Mesenchymal stem cell (in vitro differentiated cells and primary cell): ENCODE data around the gene RAPGEF1.

Experiments used
- DNase-seq: peaks from one replicate; pipeline ENCODE4 v3.0.0-alpha.2; 2013
- H2AFZ ChIP-seq: one replicate; pipeline ENCODE4 v1.6.1; 2013; ENCODE audit warnings: low read depth, mild to moderate bottlenecking, control low read depth, inconsistent platforms, low read length, moderate library complexity
- H2AK5ac ChIP-seq: 2 replicates; pipeline ENCODE4 v1.6.1; 2013; ENCODE audit warnings: low read length, moderate library complexity, mild to moderate bottlenecking, inconsistent platforms; ENCODE audit not compliant: severe bottlenecking
- H2BK120ac ChIP-seq: one replicate; pipeline ENCODE4 v1.6.1; 2013; ENCODE audit warnings: low read depth, mild to moderate bottlenecking, inconsistent platforms, low read length, moderate library complexity
- H2BK12ac ChIP-seq, 2 experiments: one replicate each; pipeline ENCODE4 v1.6.1; 2013; ENCODE audit warnings: inconsistent platforms in 2 of 2, low read length in 2 of 2, mild to moderate bottlenecking in 2 of 2, moderate library complexity in 2 of 2, control low read depth in 1 of 2
- H2BK15ac ChIP-seq: one replicate; pipeline ENCODE4 v1.6.1; 2013; ENCODE audit warnings: mild to moderate bottlenecking, low read depth, inconsistent platforms; ENCODE audit not compliant: poor library complexity, severe bottlenecking
- H2BK5ac ChIP-seq: 2 replicates; pipeline ENCODE4 v1.6.1; 2013; ENCODE audit warnings: low read depth, mild to moderate bottlenecking, low read length, control low read depth, inconsistent platforms; ENCODE audit not compliant: poor library complexity, severe bottlenecking
- H3K14ac ChIP-seq, 2 experiments: one replicate each; pipeline ENCODE4 v1.6.1; 2013; ENCODE audit warnings: inconsistent platforms in 2 of 2, low read length in 2 of 2, control low read depth in 1 of 2, mild to moderate bottlenecking in 1 of 2, moderate library complexity in 1 of 2
- H3K18ac ChIP-seq, 2 experiments: one replicate each; pipeline ENCODE4 v1.6.1; 2013; ENCODE audit warnings: inconsistent platforms in 2 of 2, low read length in 2 of 2, control low read depth in 1 of 2, low read depth in 1 of 2, mild to moderate bottlenecking in 1 of 2
- H3K23ac ChIP-seq, 2 experiments: one replicate each; pipeline ENCODE4 v1.6.1; 2013; ENCODE audit warnings: inconsistent platforms in 2 of 2, low read length in 2 of 2, mild to moderate bottlenecking in 2 of 2, moderate library complexity in 2 of 2, control low read depth in 1 of 2
- H3K27ac ChIP-seq: 2 replicates; pipeline ENCODE4 v1.5.1; 2013; ENCODE audit warnings: mild to moderate bottlenecking, moderate library complexity, low read length, control low read depth, inconsistent platforms; ENCODE audit not compliant: poor library complexity, severe bottlenecking
- H3K27me3 ChIP-seq, 2 experiments: 2 replicates each; pipeline versions ENCODE4 v1.6.1 to v1.7.0; 2013; ENCODE audit warnings: low read length in 2 of 2, mild to moderate bottlenecking in 2 of 2, moderate library complexity in 2 of 2, control low read depth in 1 of 2, inconsistent platforms in 1 of 2; ENCODE audit not compliant: control insufficient read depth in 1 of 2, insufficient read depth in 1 of 2
- H3K36me3 ChIP-seq, 2 experiments: 2 replicates each; pipeline versions ENCODE4 v1.6.1 to v1.7.0; 2013; ENCODE audit warnings: low read length in 2 of 2, control low read depth in 1 of 2, inconsistent platforms in 1 of 2, low read depth in 1 of 2, mild to moderate bottlenecking in 1 of 2; ENCODE audit not compliant: insufficient read depth in 2 of 2, control insufficient read depth in 1 of 2
- H3K4ac ChIP-seq, 2 experiments: one replicate each; pipeline ENCODE4 v1.6.1; 2013; ENCODE audit warnings: inconsistent platforms in 2 of 2, low read length in 2 of 2, mild to moderate bottlenecking in 2 of 2, moderate library complexity in 2 of 2, control low read depth in 1 of 2, low read depth in 1 of 2
- H3K4me1 ChIP-seq: 2 replicates; pipeline ENCODE4 v1.6.1; 2013; ENCODE audit warnings: low read depth, low read length, control low read depth; ENCODE audit not compliant: control insufficient read depth, insufficient read depth
- H3K4me2 ChIP-seq: 2 replicates; pipeline ENCODE4 v1.6.1; 2013; ENCODE audit warnings: low read length, mild to moderate bottlenecking, inconsistent platforms; ENCODE audit not compliant: poor library complexity, severe bottlenecking
- H3K4me3 ChIP-seq, 2 experiments: 2 replicates each; pipeline versions ENCODE4 v1.5.1 to v1.7.0; 2013; ENCODE audit warnings: low read length in 2 of 2, mild to moderate bottlenecking in 2 of 2, control low read depth in 1 of 2, low read depth in 1 of 2; ENCODE audit not compliant: insufficient read depth in 1 of 2
- H3K79me1 ChIP-seq: replicated peaks from 2 replicates; pipeline ENCODE4 v1.6.1; 2013; ENCODE audit warnings: mild to moderate bottlenecking, control low read depth, low read length, inconsistent platforms; ENCODE audit not compliant: poor library complexity, severe bottlenecking
- H3K9ac ChIP-seq: 2 replicates; pipeline ENCODE4 v1.7.0; 2013; ENCODE audit warnings: mild to moderate bottlenecking, low read length, moderate library complexity
- H3K9me3 ChIP-seq: 2 replicates; pipeline ENCODE4 v1.7.0; 2013; ENCODE audit warnings: mild to moderate bottlenecking, low read length; ENCODE audit not compliant: control insufficient read depth
- H4K8ac ChIP-seq: one replicate; pipeline ENCODE4 v1.6.1; 2013; ENCODE audit warnings: inconsistent platforms, mild to moderate bottlenecking, low read length, moderate library complexity
- H4K91ac ChIP-seq: one replicate; pipeline ENCODE4 v1.6.1; 2013; ENCODE audit warnings: mild to moderate bottlenecking, low read length, inconsistent platforms
- WGBS: methylation state at CpG from one replicate; pipeline ENCODE4 v1.1.7; 2013; ENCODE audit warnings: mixed read lengths; 5-methylcytosine and 5-hydroxymethylcytosine counted together

The RAPGEF1 gene

GRCh38 chr9:131545003-131545785 lies 194.7 kb downstream of the RAPGEF1 start, which contains the start of gene PRRT1B:
PRRT1B (plus strand) TSS chr9:131545523; CDS start chr9:131545616, 93 bp downstream.
- Histone ChIP-seq H3K4me1 (peaks cover 18% of the 10 kb centered on the region), H4K8ac (no peak within 1 kb of the TSS), H2BK15ac (no peak within 1 kb of the TSS), H3K18ac (no peak within 1 kb of the TSS), H3K79me1 (no peaks in the 10 kb centered on the region), H4K91ac (peak within 1 kb of the TSS; percentile 2), H3K4ac (no peak within 1 kb of the TSS), H3K9ac (no peak within 1 kb of the TSS), H2AFZ (peak within 1 kb of the TSS; percentile 19), H2BK120ac (no peak within 1 kb of the TSS), H3K36me3 (no peaks in the 10 kb centered on the region), H2BK5ac (no peak within 1 kb of the TSS), H3K14ac (no peak within 1 kb of the TSS), H3K27ac (no peak within 1 kb of the TSS), H3K9me3 (peaks cover 28% of the 10 kb centered on the region), H3K4me2 (peak within 1 kb of the TSS; percentile 71), H2BK12ac (no peak within 1 kb of the TSS), H3K27me3 (peaks cover 24 to 56% of the 10 kb centered on the region in 2 experiments), H3K4me3 (peak within 1 kb of the TSS; percentile 20 to 44), H2AK5ac (no peak within 1 kb of the TSS), H3K23ac (peak within 1 kb of the TSS in 1 of 2 experiments; percentile 14)
- WGBS = 62% methylated on average over 50 of the region's 50 CpGs
- no peak for DNase-seq

GRCh38 chr9:131543141-131543540 lies 196.7 kb downstream of the RAPGEF1 start:
- no peak overlapping the region for H3K18ac ChIP-seq
- no peaks in the 10 kb centered on the region for H3K79me1 ChIP-seq
- no peak overlapping the region for H3K23ac ChIP-seq
- no peak overlapping the region for H3K4me2 ChIP-seq
- peaks cover 18% of the 10 kb centered on the region for H3K4me1 ChIP-seq
- H2AK5ac ChIP-seq = no peak overlapping the region
- H2BK5ac ChIP-seq = no peak overlapping the region
- no peak overlapping the region for H4K8ac ChIP-seq
- no peaks in the 10 kb centered on the region for H3K36me3 ChIP-seq
- no peak overlapping the region for H2BK120ac ChIP-seq
- no peak overlapping the region for H2BK12ac ChIP-seq
- no peak overlapping the region for H2AFZ ChIP-seq
- WGBS = 94% methylated on average over 6 of the region's 6 CpGs
- H3K14ac ChIP-seq = no peak overlapping the region
- H3K9me3 ChIP-seq = peaks cover 28% of the 10 kb centered on the region
- no peak overlapping the region for H3K4ac ChIP-seq
- H3K4me3 ChIP-seq = no peak overlapping the region
- no peak overlapping the region for H3K27ac ChIP-seq
- H4K91ac ChIP-seq = no peak overlapping the region
- no peak overlapping the region for H2BK15ac ChIP-seq
- no peak overlapping the region for H3K9ac ChIP-seq
- DNase-seq = no peak
- peaks cover 18 to 36% of the 10 kb centered on the region in 2 experiments for H3K27me3 ChIP-seq

- no peak for DNase-seq
- H2BK15ac ChIP-seq = no peak overlapping the region
- H2BK12ac ChIP-seq = no peak overlapping the region
- H3K4me2 ChIP-seq = no peak overlapping the region
- peaks cover 21% of the 10 kb centered on the region for H3K9me3 ChIP-seq
- peaks cover 5 to 10% of the 10 kb centered on the region in 2 experiments for H3K27me3 ChIP-seq
- no peak overlapping the region for H2AFZ ChIP-seq
- no peak overlapping the region for H2BK5ac ChIP-seq
- H3K27ac ChIP-seq = no peak overlapping the region
- no peaks in the 10 kb centered on the region for H3K36me3 ChIP-seq
- H3K18ac ChIP-seq = no peak overlapping the region
- no peak overlapping the region for H3K23ac ChIP-seq
- no peak overlapping the region for H4K8ac ChIP-seq
- 89% methylated on average over 6 of the region's 7 CpGs for WGBS
- H3K4me3 ChIP-seq = no peak overlapping the region
- no peaks in the 10 kb centered on the region for H3K79me1 ChIP-seq
- H3K4ac ChIP-seq = no peak overlapping the region
- no peak overlapping the region for H2AK5ac ChIP-seq
- no peak overlapping the region for H2BK120ac ChIP-seq
- no peak overlapping the region for H4K91ac ChIP-seq
- peaks cover 1% of the 10 kb centered on the region for H3K4me1 ChIP-seq
- no peak overlapping the region for H3K14ac ChIP-seq
- H3K9ac ChIP-seq = no peak overlapping the region
Observed at GRCh38 chr9:131539223-131539923, 200.5 kb downstream of the RAPGEF1 start.

- Histone ChIP-seq H2AFZ (no peak overlapping the region), H2BK15ac (no peak overlapping the region), H3K18ac (no peak overlapping the region), H3K9ac (no peak overlapping the region), H3K4me2 (no peak overlapping the region), H4K8ac (no peak overlapping the region), H3K23ac (no peak overlapping the region), H3K4me1 (peaks cover 2% of the 10 kb centered on the region), H3K9me3 (peaks cover 9% of the 10 kb centered on the region), H2AK5ac (no peak overlapping the region), H3K27ac (no peak overlapping the region), H4K91ac (no peak overlapping the region), H3K36me3 (no peaks in the 10 kb centered on the region), H3K79me1 (no peaks in the 10 kb centered on the region), H3K4me3 (no peak overlapping the region), H2BK5ac (no peak overlapping the region), H2BK12ac (no peak overlapping the region), H3K27me3 (peaks cover 5 to 6% of the 10 kb centered on the region in 2 experiments), H2BK120ac (no peak overlapping the region), H3K4ac (no peak overlapping the region), H3K14ac (no peak overlapping the region)
- DNase-seq = no peak
- WGBS = 97% methylated on average over 14 of the region's 19 CpGs
Observed at GRCh38 chr9:131537946-131538345, 201.9 kb downstream of the RAPGEF1 start.
